GM19328 (cell line): ENCODE results near the gene SCTR.

Experiments used
- ATAC-seq: cut with Tn5 transposase; IDR thresholded peaks from one replicate; pipeline ENCODE4 v1.9.1; 2021; ENCODE audit warnings: mild to moderate bottlenecking, moderate library complexity; ENCODE audit not compliant: unreplicated experiment

SCTR gene

DNA sequence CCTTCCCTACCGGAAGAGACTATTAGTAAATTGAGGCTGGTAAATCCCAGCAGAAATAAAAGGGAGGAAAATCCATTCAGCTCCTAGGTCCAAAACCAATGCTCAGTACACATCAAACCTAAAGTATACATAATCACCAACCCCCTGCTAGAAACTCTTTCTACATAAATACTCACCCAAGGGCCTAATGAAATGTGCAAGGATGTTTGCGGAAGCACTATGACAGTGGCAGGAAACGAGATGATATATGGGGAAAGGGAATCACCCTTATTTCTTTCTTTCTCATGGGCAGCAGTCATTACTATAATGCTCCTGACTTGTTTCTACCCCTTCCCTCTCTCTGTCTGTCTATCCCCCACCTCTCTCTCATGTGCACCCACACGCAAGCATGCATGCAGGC is 1.3 kb upstream of the SCTR start:
- no peak for ATAC-seq

DNA sequence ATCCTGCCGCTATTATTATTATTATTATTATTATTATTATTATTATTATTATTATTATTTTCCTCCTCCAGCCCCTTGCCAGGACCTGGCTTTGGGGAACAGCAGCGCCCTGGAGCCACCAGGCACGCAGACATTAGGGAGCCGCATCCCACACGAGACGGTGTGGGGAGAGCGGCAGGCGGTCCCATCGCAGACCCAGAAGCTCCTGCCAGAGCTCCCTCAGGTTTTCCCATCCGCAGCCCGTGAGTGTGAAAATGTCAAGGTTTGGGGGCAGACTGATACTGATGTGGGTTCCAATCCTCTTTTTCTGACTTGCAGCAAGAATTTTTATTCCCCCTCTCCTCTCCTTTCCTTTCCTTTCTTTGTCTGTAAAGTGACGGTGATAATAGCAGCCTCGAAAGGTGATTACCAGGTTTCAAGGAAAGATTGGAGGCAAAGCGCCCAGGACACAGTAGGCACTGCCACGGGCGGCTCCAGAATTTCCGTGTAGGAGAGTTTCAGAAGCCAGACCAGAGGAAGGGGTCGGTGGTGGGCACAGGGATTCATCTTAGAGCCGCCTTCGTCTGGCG is 816 bp downstream of the SCTR start:
- no peak for ATAC-seq

DNA sequence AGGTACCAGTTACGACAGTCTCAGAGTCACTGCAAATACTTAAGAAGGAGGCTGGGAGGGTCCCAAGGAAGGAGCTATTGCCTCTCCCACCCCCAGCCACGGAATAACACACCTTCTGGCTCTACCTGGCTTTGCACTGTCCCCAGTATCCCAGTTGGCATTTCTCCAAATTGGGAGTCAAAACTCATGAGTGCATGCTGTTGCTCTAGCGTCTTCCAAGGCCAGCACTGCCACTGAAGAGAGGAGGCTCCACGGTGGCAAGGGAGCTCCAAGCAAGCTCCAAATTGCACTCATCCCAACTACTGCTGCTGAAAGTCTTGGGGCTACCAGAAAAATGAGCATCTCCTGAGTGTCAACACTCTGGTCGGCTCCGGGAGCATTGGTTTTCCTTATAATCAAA is 1.6 kb downstream of the SCTR start:
- ATAC-seq, result no peak

DNA sequence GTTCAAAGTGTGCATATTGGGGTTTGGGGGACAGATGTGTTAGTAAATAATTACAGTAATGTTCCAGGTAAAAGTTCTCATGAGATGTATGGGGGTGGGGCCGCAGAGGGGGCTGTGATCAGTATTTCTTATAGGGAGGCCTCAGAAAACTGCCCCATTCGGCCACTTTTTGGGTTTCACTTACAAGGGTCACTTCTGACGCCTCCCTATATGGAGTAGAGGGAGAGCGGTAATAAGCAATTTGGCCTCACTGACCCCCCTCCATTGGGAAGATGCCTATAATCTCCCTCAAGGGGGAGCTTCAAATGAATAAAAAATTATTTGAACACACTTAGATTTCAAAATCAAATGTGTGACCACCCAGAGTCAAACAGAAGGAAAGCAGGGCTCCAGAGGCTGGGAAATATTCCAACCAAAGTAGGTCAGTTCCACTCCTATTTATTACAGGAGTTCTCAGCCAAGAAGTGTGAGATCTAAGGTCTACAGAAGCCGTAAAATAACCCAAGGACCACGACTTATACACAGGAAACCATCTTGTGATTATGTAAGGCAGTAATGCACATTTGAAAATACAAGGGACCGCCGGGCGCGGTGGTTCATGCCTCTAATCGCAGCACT is 2.7 kb downstream of the SCTR start:
- ATAC-seq, result no peak

DNA sequence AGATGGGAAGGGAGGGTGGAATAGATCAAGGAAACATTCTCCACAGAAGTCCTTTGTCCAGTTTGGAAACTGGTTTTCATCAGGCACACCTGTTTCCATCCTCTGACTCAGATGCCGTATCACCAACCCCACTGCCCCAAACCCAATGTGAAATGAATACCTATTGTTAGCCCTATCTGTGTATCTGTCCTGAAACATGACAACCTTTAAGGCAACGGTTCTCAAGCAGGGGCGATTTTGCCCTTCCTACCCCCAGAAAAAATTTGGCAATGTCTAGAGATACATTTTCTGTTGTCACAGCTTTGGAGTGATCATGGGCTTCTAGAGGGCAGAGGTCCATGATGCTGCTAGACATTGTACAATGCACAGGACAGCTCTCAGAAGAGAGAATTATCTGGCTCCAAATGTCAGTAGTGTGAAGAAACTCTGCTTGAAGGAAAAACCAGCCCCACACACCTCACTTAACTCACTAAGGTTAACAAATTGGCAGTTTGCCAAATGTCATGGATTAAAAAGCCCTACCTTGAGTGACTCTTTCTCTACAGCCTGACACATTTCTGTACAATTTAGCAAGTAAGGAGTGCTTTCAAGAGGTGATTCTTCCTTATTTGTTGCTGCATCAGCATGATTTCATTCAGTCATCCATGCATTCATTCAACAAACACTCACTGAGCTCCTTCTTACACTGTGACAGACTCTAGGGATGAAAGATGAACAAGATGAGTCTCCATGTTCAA is 3.4 kb downstream of the SCTR start:
- no peak for ATAC-seq

DNA sequence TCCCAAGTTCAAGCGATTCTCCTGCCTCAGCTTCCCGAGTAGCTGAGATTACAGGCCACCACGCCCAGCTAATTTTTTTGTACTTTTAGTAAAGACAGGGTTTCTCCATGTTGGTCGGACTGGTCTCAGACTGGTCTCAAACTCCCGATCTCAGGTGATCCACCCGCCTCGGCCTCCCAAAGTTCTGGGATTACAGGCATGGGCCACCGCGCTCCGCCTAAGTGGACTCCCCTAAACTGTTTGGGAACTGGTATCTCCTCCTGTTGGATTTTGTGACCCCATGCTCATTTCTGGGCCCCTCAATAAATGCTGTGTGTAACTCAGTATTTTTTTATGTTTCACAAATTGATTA is 5.2 kb downstream of the SCTR start:
- no peak for ATAC-seq

DNA sequence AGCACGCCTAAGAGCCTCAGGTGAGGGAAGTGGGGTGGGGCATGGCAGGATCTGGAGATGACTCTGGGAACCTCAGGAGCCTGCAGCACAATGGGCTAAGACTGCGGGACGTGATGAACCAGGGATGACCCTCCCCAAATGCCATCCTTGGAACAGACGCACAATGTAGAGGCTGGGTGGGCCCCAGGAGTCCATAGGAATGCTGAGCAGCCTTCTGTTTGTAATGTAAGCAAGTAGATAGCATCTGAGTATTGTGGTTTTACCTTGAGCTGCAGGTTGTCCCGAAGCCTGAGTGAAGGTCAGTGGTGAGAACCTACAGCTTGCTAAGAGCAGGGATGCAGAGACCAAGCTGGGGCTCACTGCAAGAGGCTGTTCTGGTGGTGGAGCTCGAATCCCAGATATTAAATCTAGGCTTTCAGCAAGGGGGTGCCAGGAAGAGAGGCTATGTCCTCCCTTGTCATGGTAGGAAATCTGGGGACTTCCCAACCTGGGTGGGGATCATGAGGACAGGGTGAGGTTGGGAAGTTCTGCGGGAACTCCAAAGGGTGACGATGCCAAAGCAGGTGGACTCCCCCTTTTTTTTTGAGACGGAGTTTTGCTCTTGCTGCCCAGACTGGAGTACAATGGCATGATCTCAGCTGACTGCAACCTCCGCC is 5.8 kb downstream of the SCTR start:
- no peak for ATAC-seq

DNA sequence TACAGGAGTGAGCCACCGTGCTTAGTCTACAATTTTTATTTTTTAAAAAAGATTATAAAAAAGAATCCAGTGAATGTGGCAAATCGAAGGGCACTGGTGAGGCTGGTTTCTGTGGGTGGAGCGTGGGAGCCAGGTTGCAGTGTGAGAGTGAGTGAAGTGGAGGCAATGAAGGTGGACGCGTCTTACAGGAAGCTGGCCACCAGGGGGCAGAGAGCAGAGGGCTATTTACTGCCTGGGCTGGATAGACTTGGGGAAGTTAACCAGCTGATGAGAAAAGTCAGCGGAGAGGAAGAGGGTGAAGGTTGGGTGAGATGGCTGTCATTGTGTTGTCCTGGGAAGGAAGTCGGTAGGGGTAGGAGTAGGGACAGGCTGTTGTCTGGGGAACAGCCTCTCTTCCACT is 6.8 kb downstream of the SCTR start:
- ATAC-seq, result no peak

DNA sequence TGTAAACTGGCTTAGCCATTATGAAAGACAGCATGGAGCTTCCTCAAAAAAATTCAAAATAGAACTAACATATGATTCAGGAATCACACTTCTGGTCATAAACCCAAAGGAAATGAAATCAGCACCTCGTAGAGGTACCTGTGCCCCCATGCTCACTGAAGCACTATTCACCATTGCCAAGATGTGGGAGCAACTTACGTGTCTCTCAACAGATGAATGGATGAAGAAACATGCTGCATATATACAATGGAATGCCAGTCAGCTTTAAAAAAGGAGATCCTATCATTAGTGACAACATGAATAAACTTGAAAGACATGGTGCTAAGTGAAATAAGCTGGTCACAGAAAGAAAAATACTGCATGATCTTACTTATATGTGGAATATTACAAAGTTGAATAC is 8.2 kb downstream of the SCTR start:
- ATAC-seq, result no peak

DNA sequence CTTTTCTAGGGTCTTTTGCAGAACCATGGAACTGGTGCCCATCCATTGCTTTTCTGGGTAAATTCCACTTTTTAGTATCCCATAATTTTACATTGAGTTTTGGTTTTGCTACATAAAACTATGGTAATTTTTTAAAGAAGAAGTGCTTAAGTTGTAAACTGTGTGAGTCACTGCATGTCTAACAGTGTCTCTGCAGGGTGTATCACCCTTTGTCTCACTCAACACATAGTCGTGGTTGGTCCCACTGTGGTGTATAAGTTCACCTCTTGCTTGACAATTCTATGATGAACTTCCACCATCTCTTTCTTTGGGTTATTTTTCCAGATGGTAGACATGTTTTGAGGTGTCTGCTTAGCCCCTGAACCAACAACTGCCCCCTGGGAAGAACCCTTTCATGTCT is 10.5 kb downstream of the SCTR start:
- ATAC-seq, result no peak

DNA sequence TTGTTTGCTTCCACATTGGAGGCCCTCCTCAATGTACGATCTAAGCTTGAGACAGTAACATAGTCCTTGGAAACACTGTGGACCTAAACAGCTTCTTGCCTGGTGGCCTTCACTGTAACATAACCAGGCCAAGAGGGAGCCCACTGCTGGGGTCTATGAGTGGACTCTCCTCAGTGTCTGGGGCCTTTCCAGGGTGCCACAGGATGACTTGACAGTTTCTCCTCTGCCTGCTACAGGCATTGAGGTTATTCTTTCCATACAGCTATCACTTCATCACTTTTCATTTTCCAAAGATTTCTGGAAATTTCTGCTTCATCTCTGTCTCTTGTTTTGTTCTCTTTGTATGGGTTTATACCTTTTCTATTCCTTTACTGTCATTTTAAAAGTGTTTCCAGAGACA is 11.3 kb downstream of the SCTR start:
- no peak for ATAC-seq

DNA sequence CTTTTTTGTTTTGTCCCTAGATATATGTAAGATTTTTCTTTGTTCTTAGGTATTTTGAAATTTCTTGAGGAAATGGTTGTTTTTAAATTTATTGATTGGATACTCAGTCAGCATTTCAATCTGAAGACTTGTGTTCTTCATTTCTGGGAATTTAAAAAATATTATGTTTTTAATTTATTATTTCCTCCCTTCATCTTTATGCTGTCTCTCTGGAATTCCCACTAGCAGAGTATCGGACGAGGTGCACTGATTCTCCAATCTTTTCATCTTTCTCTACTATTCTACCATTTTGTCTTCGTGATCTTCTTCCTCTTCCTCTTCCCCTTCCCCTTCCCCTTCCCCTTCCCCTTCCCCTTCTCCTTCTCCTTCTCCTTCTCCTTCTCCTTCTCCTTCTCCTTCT is 12.3 kb downstream of the SCTR start:
- no peak for ATAC-seq

DNA sequence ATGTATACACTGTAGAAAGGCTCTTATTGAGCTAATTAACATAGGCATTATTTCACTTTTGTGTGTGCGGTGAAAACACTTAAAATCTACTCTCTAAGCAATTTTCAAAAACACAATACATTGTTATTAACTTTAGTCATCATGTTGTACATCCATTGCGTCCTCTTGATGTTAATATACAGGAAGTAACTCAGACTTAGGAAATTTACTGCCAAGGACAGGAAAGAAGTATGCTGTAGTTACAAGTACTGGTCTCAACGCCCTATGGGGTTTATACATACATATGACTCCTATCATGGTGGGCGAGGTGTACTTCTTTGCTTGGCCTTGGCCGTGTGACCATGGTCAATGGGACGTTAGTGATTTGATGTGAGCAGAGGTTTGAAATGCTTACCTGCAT is 15.5 kb downstream of the SCTR start:
- no peak for ATAC-seq

DNA sequence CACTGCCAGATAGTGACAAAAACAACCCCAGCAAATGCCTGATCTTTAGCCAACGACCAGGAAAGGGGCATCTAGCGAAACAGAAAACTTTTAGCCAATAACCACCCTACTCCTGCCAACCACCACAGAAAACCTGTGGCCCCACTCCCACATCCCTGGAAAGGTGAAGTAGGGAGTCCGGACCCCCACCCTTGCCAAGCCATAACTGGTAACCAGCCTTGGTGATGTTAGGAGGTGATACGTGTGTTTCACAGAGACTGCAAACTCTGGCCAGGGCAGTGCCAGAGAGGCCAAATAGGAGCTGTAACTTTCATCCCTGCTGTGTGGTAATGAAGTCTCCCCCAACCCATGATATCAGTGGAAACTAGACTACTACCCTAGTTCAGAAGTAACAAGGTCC is 27.6 kb downstream of the SCTR start:
- no peak for ATAC-seq

DNA sequence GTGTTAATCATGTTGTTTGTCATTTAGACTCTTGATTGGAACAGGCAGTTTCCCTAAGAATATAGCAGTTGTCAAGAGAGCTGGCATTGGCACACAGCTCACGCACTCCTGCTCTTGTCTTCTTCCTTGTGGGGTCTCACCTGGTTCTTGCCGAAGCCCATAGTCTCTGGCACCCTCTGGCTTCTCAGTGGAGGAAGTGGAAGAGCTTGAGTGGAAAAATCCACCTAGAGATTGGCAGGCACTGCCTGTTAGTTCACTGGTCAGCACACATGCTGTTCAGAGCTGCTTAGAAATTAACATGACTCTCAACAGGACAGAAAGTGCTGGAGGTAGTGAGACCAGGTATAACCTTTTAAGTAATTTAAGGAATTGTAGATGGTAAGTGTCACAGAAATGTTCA is 28.3 kb downstream of the SCTR start:
- no peak for ATAC-seq

DNA sequence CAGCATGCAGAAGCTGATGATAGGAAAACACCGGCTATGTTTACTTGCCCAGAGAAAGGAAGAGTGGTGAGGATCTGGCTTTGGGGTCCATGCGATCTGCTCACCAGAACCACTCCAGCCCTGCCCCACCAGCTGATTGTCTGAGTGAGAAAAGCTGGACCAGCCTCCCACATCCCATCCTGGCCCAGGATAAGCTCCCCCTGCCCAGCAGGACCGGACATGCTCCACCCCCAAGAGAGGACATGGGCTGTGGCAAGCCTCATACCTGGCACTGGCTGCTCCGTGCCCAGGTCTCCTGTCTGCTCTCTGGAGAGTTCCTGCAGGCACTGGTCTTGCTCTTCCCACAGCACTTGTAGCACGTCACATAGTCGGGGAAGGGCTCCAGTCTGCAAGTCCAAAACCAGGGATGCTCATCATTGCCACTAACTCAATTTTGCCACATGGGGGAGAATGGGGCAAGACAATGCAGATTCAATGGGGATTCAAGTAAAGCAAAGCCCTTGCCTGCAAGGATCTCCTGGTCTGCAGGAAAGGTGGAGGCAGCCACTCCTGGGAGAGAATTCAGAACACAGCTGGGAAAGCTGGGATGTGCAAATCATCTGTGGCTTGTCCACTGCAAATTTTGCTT is 30.0 kb downstream of the SCTR start:
- ATAC-seq, result no peak

DNA sequence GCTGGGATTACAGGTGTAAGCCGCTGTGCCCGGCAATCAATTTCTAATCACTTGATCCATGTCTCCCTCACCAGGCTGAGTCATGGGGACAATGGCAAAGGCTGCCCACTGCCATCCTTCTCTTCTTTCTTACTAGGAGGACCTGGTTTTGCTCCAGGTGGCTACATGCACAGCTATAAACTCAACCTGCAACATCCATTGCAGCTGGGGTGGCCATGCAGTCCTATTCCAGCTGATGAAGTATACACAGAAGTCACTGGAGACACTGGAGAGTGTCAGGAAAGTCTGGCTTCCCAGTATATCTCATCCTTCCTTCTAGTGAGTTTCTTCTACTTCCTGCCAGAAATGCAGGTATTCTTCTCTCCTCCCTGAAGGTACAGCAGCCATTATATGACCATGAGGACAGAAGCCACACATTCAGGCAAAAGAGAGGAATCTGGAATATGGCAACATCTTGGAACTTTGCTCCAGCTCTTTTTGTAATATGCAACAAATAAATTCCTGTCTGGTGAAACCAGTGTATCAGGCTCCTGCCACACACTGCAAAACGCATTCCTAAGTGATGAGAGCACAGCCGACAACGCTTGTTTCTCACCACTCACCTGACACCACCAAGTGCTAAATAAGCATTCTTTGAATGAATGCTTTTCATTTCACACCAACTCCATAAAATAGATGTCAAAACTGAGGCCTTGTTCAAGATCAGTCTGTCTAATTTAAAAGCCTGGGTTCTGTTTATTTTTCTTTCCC is 32.3 kb downstream of the SCTR start:
- ATAC-seq, result no peak

DNA sequence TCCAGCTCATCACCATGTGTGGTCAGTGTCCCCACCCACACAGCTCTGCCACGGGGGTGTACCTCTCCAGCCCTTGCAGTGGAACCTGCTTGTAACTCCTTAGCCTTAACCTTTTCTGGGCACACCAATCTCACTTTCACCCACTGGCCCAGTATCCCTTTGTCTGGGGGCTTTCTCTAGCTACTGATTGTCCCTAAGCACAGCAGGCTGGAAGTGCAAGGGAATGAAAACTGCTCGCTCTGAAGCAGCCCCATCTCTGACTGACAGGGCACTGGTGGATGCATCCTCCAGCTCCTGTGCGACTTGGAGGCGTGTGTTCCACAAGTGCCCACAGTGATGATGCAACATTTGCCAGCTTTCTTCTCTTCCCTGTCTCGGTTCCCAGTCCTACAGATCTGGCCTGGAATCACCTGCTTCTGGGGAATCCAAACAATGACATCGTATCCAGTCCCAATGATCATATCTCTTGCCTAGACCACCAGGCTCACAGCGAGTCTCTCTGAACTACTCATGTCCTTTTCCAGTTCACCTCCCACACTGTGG is 33.6 kb downstream of the SCTR start:
- ATAC-seq, result no peak

DNA sequence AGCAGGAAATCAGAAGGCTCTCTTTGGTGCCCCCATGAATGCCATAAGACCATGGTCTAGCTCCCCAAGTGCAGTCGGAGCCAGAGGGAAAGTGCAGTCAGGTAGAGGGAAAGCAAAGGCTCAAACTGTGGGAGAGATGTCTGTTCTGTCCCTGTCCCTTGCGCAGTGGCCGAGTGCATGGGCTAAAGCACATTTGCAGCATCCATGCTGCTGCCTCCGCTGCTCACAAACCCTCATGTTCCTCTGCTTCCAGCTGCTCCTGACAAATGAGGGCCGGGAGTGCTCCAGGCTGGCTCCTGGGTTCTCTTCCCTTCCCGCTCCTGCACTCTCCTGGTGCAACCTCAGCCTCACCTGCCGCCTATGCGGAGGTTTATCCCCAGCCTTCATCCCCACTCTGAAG is 34.2 kb downstream of the SCTR start:
- no peak for ATAC-seq

DNA sequence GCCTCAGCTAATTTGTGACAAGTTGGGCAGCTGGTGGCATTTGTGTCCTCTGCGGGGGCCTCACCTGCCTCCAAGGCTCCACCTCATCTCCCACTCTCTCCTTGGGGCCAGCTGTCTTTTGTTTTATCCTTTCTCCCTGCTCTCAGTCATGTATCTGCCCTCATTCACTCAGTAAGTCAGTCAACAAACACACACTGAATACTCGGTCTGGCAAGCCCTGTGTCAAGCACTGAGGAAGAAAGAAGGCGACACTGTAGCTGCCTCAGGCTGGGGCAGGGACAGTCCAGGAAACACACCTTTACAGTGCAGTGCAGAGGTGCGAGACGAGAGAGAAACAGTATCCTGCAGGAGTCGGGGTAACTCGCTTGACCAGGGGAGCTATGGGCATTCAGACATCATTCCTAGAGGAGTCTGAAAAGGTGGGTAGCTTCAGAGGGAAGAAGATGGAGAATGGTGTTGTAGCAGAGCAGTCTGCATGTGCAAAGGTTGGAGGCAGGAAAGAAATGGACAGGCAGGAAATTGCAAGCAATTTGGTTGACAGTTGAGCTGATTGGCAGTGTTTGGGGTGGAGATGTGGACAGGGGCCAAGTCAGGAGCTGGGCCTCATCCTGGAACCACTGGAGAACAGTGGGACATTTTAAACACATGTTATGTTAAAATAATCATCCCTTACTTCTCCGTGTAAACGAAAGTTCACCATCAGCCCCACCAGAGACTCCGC is 34.9 kb downstream of the SCTR start:
- ATAC-seq, result no peak
